HG03565 (cell line): ENCODE data around the gene CLEC5A.
"Not testable (repeated sequence)": the region's sequence is repeated elsewhere in the genome, so short reads cannot be mapped to it uniquely, and the experiment has no call there.

Source experiments
- ATAC-seq: cut with Tn5 transposase; IDR thresholded peaks from one replicate; pipeline ENCODE4 v1.9.1; 2021; ENCODE audit warnings: mild to moderate bottlenecking, moderate library complexity; ENCODE audit not compliant: unreplicated experiment

CLEC5A gene

GRCh38 chr7:141949451-141949850, 2.7 kb upstream of the CLEC5A start:
- ATAC-seq: no peak

- ATAC-seq: no peak
These were observed 2.2 kb upstream of the CLEC5A start for GRCh38 chr7:141949021-141949420.

DNA sequence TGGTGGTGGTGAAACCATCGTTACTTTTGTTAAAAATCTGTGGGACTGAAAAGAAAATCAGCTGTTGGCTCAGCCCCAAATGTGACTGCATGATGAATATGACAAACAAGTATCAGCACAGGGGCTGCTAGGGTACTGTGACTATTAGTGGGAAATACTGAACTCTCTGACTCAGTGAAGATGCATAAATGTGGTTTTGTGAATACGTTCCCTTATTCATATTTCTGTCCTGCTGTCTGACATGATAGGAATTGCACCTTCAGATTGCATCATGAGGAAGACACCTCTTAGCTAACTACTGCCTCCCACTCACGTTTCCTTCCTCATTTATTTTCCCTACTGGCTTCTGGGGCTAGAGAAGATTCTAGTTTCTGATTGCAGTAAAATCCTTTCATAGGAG, 1.4 kb downstream of the CLEC5A start:
- no peak for ATAC-seq

DNA sequence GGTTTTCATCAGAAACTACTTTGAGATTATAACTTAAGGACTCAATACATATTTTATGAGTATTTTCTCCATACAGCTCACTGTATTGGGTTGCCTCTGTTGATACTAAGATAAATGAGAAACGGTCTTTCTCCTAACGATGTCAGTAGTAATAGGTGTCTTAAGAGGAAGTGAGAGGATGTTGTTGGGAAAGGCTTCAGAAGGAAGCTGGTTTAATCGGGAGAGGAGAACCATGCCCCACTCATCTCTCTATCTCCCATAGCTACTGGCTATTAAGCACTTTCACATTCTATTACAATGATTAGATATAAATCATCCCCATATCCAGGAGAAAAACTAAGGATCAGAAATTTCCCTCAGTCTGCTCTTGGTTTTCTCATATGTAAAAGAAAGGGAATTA, 2.0 kb downstream of the CLEC5A start:
- no peak for ATAC-seq

GRCh38 chr7:141943846-141944245, 2.9 kb downstream of the CLEC5A start:
- ATAC-seq: no peak

GRCh38 chr7:141941075-141941474, 5.7 kb downstream of the CLEC5A start:
- no peak for ATAC-seq

DNA sequence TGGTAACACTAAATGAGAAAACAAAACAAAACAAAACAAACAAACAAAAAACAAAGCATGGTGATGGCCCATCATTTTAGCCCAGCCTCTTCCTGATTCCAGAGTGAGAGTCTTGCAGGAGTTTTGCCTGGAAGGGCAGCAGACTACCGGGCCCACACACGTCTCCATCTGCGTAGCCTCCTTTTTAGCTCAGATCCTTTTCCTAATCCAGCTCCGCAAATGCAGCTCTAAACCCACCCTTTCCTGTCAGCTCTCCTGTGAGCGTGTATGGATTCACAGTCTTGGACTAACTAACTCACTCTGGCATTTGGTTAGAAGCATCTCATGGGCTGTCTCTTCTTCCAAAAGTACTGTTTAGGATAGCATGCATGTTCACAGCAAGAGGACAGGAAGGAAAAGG, 16.6 kb downstream of the CLEC5A start:
- ATAC-seq: no peak

DNA sequence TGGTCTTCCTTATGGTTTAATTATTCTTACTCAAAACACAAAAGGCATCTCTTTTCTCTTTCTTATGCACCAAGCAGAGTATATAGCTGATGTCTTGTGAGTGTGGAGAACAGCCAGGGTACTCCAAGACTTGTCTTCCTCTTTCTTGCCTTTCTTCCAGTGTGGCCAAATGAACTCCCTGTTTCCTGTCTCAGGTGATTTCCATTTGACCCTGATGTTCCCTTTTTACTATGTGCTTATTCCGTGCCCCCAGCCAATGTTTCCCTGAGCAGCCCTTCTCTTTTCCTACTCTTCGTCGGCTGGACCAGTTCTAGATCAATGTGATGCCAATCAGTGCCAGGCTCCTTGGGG, 18.0 kb downstream of the CLEC5A start:
- ATAC-seq: no peak

GRCh38 chr7:141928146-141928844, 18.5 kb downstream of the CLEC5A start:
- ATAC-seq: no peak

- ATAC-seq: no peak
These were observed 26.5 kb downstream of the CLEC5A start for GRCh38 chr7:141920281-141920680.

DNA sequence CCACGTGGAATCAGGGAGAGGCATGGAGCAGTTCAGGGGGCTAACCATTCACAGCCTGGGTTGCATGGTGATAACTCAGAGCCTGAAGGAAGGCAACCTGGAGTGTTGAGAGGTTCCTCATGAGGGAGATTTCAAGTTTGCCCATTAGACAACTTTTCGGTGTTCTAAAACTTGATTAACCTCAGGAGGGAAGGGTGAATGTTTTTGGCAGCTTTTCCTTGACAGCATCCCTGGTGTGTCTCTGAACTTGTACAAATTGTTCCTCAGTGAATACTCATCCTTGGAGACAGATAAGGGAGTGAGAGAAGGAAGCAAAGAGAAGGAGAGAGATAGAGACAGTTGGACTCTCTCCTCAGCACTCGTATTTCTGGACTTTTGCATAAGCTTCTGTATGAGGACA, 30.7 kb downstream of the CLEC5A start, which contains the start of gene OR9A4:
Gene OR9A4, plus strand, starts transcription at position 301 of the 400 bp plus-strand sequence. CDS start 2,477 bp downstream, outside the sequence.
- ATAC-seq: no peak

DNA sequence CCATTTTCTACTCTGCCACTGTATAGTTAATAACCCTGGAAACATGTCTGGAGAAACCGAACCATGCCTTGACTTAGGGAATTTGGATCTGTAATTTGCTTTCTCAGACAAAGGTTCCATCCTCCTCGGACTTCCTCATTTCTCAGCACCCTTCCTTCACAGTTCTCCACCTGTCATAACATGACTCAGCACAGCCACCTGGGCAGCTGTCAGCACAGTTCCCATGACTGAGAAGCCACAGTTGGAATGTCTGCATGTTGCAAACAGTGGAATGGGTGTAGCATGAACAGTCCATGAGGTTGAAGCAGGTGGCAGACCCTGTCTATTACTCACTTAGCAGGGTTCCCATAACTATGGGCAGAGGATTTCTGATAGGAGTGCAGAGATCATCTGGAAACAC, 31.2 kb downstream of the CLEC5A start:
- peak; percentile 51 for ATAC-seq

- ATAC-seq: no peak
These were observed 35.4 kb downstream of the CLEC5A start for GRCh38 chr7:141911391-141911790.

GRCh38 chr7:141906285-141906684, 40.5 kb downstream of the CLEC5A start:
- no peak for ATAC-seq

DNA sequence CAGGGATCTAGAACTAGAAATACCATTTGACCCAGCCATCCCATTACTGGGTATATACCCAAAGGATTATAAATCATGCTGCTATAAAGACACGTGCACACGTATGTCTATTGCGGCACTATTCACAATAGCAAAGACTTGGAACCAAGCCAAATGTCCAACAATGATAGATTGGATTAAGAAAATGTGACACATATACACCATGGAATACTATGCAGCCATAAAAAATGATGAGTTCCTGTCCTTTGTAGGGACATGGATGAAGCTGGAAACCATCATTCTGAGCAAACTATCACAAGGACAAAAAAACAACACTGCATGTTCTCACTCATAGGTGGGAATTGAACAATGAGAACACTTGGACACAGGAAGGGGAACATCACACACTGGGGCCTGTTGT, 47.4 kb downstream of the CLEC5A start:
- not testable (repeated sequence) for ATAC-seq

GRCh38 chr7:141891336-141891735, 55.4 kb downstream of the CLEC5A start:
- no peak for ATAC-seq

- ATAC-seq: no peak
These were observed 57.5 kb downstream of the CLEC5A start for GRCh38 chr7:141889321-141889720.

- ATAC-seq: peak; percentile 88
These were observed 62.1 kb downstream of the CLEC5A start for GRCh38 chr7:141884539-141885225.

DNA sequence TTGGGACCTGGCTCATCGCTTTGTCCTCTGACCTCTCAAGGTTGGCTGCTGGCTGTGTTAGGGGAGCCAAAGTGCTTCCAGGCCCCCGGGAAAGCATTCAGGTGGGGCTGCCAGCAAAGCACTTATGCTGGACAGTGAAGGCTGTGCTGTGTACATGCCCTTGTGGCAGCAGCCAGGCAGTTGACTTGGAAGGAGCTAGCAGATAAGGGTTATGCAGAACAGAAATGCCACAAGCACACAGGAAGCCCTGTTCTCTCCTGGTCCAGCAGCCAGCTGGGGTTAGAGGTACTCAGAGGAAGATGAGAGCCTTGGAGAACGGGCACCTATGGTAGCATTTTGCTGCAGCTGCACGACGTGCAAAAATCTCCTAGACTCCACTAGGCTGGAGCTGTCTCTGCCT, 65.8 kb downstream of the CLEC5A start:
- ATAC-seq: no peak

GRCh38 chr7:141877365-141877764, 69.4 kb downstream of the CLEC5A start:
- no peak for ATAC-seq
